Inflammatory macrophage treated with lipopolysaccharide for 1 hour (primary cell): ENCODE data around the gene IGHMBP2.

Source experiments
- DNase-seq, 2 donors: peaks; one replicate each; pipeline ENCODE4 v3.0.0-alpha.2; 2020 to 2022

The IGHMBP2 gene

GRCh38 chr11:68940651-68941323, 37.1 kb downstream of the IGHMBP2 start:
- no peak for DNase-seq

- DNase-seq: no peak
These were observed 37.8 kb downstream of the IGHMBP2 start for GRCh38 chr11:68941324-68942094.

GRCh38 chr11:68942095-68942620, 38.5 kb downstream of the IGHMBP2 start:
- no peak for DNase-seq

GRCh38 chr11:68942751-68943271, 39.1 kb downstream of the IGHMBP2 start:
- DNase-seq: peak; percentile 67 to 71

GRCh38 chr11:68946416-68947090, 42.9 kb downstream of the IGHMBP2 start:
- DNase-seq: no peak

GRCh38 chr11:68947151-68947550, 43.5 kb downstream of the IGHMBP2 start:
- DNase-seq: no peak

GRCh38 chr11:68948496-68948895, 44.8 kb downstream of the IGHMBP2 start:
- DNase-seq: no peak

GRCh38 chr11:68948935-68949334, 45.2 kb downstream of the IGHMBP2 start:
- no peak for DNase-seq

- DNase-seq: peak in 1 of 2 donors; percentile 6
These were observed 46.6 kb downstream of the IGHMBP2 start for GRCh38 chr11:68950270-68950669.

- DNase-seq: no peak
These were observed 47.1 kb downstream of the IGHMBP2 start for GRCh38 chr11:68950762-68951161.

GRCh38 chr11:68954836-68955606, 51.3 kb downstream of the IGHMBP2 start:
- peak; percentile 35 to 53 for DNase-seq

GRCh38 chr11:68955607-68955958, 51.9 kb downstream of the IGHMBP2 start:
- no peak for DNase-seq

GRCh38 chr11:68956142-68956541, 52.5 kb downstream of the IGHMBP2 start:
- no peak for DNase-seq

GRCh38 chr11:68956547-68957254, 53.0 kb downstream of the IGHMBP2 start:
- DNase-seq: no peak

- no peak for DNase-seq
These were observed 54.5 kb downstream of the IGHMBP2 start for GRCh38 chr11:68958211-68958610.

- DNase-seq: no peak
These were observed 56.0 kb downstream of the IGHMBP2 start for GRCh38 chr11:68959465-68960293.

GRCh38 chr11:68960294-68961071, 56.8 kb downstream of the IGHMBP2 start:
- DNase-seq: no peak

- no peak for DNase-seq
These were observed 57.6 kb downstream of the IGHMBP2 start for GRCh38 chr11:68961245-68961644.

- DNase-seq: no peak
These were observed 59.0 kb downstream of the IGHMBP2 start for GRCh38 chr11:68962527-68963250.
